ENCODE data around the gene APOBEC4.

APOBEC4 gene

DNA sequence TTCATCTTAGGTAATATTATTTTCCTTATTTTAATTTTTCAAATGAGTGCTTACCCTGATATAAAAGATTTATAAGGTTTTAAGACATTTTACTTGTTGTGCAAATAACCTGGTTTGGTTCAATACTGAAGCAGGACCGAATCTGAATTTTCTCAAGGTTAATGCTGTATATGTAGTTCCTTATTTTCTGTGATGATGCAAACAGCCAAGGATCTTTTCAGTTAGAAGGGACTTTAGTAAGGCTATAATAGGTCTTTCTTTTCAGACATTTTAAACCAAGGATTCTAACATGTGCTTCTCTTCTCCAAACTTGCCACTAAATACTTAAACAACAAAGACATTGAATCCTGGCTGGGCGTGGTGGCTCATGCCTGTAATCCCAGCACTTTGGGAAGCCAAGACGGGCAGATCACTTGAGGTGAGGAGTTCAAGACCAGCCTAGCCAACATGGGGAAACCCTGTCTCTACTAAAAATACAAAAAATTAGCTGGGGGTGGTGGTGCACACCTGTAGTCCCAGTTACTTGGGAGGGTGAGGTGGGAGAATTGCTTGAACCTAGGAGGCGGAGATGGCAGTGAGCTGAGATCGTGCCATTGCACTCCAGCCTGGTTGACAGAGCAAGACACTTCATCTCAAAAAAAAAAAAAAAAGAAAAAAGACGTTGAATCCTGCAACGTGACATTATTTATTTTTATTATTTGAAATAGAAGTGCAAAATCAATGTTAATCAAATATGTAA, 14.3 kb downstream of the APOBEC4 start:
- TF ChIP-seq YY1 (IDR thresholded peaks at IDR 0.05; ENCODE audit: insufficient read depth, insufficient read length), result no peak
- no peak for TF ChIP-seq SUZ12 (IDR thresholded peaks at IDR 0.05; ENCODE audit: extremely low read depth, insufficient read depth, insufficient read length)
- no peak for TF ChIP-seq ZNF274 (IDR thresholded peaks at IDR 0.05; ENCODE audit: low read depth, low read length)
- Histone ChIP-seq H3K4me1 (ENCODE audit: insufficient read depth, insufficient read length) (peaks cover 3% of the 10 kb centered on the region), H3K9ac (ENCODE audit: insufficient read length, low read depth) (no peak overlapping the region), H3K36me3 (ENCODE audit: insufficient read depth, insufficient read length, low read length) (no peaks in the 10 kb centered on the region), H3K4me3 (ENCODE audit: insufficient read length, low read depth) (no peak overlapping the region), H3K9me3 (ENCODE audit: insufficient read depth, low read length) (no peaks in the 10 kb centered on the region), H3K27me3 (ENCODE audit: insufficient read depth, insufficient read length) (peaks cover 21% of the 10 kb centered on the region)
- DNase-seq (ENCODE audit: low read depth, low spot score), result no peak

DNA sequence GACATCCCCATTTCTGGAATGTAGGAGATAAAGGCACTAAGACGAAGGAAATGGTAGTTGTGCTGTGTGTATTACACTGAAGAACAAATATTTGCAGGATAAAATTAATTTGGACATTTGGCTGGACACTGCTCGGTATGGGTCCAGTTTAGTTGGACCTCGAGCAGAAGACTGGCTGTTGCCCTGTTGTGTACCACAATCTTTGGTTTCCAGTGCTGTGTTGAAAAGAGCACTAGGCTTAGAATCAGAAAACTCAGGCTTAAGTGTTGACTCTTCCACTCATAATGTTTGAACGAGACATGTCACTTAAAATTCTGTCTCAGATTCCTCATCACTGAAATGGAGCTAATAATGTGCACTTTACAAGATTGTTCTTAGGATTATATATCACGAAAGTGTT, 16.3 kb downstream of the APOBEC4 start:
- Histone ChIP-seq H3K36me3 (ENCODE audit: insufficient read depth, insufficient read length, low read length) (peaks cover 8% of the 10 kb centered on the region), H3K4me1 (ENCODE audit: insufficient read depth, insufficient read length) (peaks cover 3% of the 10 kb centered on the region), H3K4me3 (ENCODE audit: insufficient read length, low read depth) (peak overlapping the region; percentile 92), H3K27me3 (ENCODE audit: insufficient read depth, insufficient read length) (peaks cover 21% of the 10 kb centered on the region), H3K9ac (ENCODE audit: insufficient read length, low read depth) (no peak overlapping the region), H3K9me3 (ENCODE audit: insufficient read depth, low read length) (no peaks in the 10 kb centered on the region)
- DNase-seq (ENCODE audit: low read depth, low spot score), result no peak
- TF ChIP-seq SUZ12 (IDR thresholded peaks at IDR 0.05; ENCODE audit: extremely low read depth, insufficient read depth, insufficient read length), result no peak

DNA sequence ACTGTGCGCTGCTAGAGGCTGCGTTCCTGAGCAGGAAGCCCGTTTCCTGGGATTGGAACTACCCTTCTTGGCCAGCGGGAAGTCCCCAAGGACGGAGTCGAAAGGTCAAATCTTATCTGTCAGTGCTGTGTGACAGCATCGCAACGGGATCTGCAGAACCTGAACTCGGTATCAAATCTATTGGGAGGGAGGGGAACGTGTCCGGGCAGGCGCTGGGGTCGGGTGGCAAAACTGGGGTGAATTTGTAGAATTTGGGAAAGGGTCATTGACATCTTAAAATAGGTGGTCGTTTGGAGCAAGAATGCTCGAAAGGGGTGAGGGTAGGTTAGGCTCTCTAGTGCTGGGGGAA, 16.8 kb downstream of the APOBEC4 start:
- H3K9ac ChIP-seq (ENCODE audit: insufficient read length, low read depth), result peak overlapping the region; percentile 27
- DNase-seq (ENCODE audit: low read depth, low spot score), result no peak

DNA sequence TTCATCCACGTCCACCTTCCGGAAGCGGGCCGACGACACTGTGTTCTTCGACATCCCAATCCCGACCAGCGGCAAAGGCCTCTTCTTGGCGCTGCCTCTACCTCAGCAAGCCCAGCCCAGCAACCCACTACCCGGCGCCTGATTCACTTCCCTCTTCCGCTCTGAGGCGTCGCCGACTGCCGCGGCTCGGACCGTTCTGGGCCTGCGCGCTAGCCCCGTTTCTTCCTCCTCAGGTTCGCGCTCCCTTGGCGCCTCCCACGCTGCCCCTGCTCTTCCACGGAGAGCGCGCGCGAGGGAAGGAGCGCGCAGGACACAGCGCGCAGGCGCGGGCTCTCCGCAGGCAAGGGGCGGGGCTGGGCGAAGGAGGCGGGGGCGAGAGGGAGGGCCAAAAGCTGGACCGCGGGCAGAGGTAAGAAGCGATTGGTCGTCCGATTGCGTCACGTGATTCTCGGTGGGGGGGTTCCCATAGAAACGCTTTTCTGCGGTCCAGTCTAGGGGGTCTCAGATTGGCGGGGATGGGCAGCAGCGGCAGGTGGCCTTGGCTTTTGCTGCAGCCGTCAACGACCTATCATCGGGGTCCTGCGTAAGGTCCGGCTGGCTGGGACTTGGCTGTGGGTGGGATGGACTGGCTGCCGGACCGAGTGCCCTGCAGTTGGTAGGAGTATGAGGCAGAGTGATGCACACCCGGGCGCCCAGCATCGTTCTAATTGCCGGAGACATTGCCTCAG, 17.3 kb downstream of the APOBEC4 start, which contains the start of gene ARPC5:
Gene ARPC5, minus strand, starts transcription at position 178 of the 728 bp plus-strand sequence. Its CDS starts 124 bp downstream, at position 54.
- Histone ChIP-seq H3K9me3 (ENCODE audit: insufficient read depth, low read length) (no peaks in the 10 kb centered on the region), H3K27me3 (ENCODE audit: insufficient read depth, insufficient read length) (peaks cover 21% of the 10 kb centered on the region), H3K4me3 (ENCODE audit: insufficient read length, low read depth) (peak within 1 kb of the TSS; percentile 92), H3K4me1 (ENCODE audit: insufficient read depth, insufficient read length) (peaks cover 3% of the 10 kb centered on the region), H3K9ac (ENCODE audit: insufficient read length, low read depth) (peak within 1 kb of the TSS; percentile 96), H3K36me3 (ENCODE audit: insufficient read depth, insufficient read length, low read length) (peaks cover 14% of the 10 kb centered on the region)
- DNase-seq (ENCODE audit: low read depth, low spot score), result peak; percentile 92
- TF ChIP-seq SUZ12 (IDR thresholded peaks at IDR 0.05; ENCODE audit: extremely low read depth, insufficient read depth, insufficient read length) (no peak), ZNF274 (IDR thresholded peaks at IDR 0.05; ENCODE audit: low read depth, low read length) (no peak), YY1 (IDR thresholded peaks at IDR 0.05; ENCODE audit: insufficient read depth, insufficient read length) (no peak)

More for the DNA sequence above, 16.8 kb downstream of the APOBEC4 start:
- Histone ChIP-seq H3K36me3 (ENCODE audit: insufficient read depth, insufficient read length, low read length) (peaks cover 12% of the 10 kb centered on the region), H3K4me1 (ENCODE audit: insufficient read depth, insufficient read length) (peaks cover 3% of the 10 kb centered on the region), H3K27me3 (ENCODE audit: insufficient read depth, insufficient read length) (peaks cover 21% of the 10 kb centered on the region), H3K9me3 (ENCODE audit: insufficient read depth, low read length) (no peaks in the 10 kb centered on the region), H3K4me3 (ENCODE audit: insufficient read length, low read depth) (peak overlapping the region; percentile 92)
- TF ChIP-seq YY1 (IDR thresholded peaks at IDR 0.05; ENCODE audit: insufficient read depth, insufficient read length), result no peak

DNA sequence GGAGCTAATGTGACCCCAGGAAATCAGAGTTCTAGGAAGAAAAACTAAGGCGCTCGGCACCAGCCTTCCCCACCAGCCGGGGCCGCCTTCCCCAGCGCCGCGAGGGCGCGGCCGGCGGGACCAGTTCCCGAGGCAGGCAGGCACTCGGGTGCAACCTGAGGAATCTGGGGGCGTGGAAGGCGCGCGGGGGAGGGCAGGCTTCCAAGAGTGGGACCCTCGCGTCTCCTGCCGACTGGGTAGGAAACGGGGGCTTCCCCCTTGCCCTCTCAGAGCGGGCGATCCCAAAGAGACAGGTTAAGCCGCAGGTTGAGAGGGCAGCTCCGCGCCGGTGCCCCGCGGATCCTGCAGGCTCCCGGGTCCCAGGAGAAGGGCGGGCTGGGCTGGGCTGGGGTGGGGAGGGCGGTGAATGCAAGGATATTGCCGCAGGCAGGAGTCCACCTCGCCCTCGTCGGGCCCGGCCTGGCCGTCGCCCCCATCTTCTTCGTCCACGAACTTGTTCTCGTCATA, 18.0 kb downstream of the APOBEC4 start:
- H3K36me3 ChIP-seq (ENCODE audit: insufficient read depth, insufficient read length, low read length), result peaks cover 21% of the 10 kb centered on the region
- DNase-seq (ENCODE audit: low read depth, low spot score), result no peak
- TF ChIP-seq ZNF274 (IDR thresholded peaks at IDR 0.05; ENCODE audit: low read depth, low read length) (no peak), YY1 (IDR thresholded peaks at IDR 0.05; ENCODE audit: insufficient read depth, insufficient read length) (no peak), SUZ12 (IDR thresholded peaks at IDR 0.05; ENCODE audit: extremely low read depth, insufficient read depth, insufficient read length) (no peak)
- peaks cover 3% of the 10 kb centered on the region for H3K4me1 ChIP-seq (ENCODE audit: insufficient read depth, insufficient read length)
- peak overlapping the region; percentile 92 for H3K4me3 ChIP-seq (ENCODE audit: insufficient read length, low read depth)
- peaks cover 21% of the 10 kb centered on the region for H3K27me3 ChIP-seq (ENCODE audit: insufficient read depth, insufficient read length)
- no peaks in the 10 kb centered on the region for H3K9me3 ChIP-seq (ENCODE audit: insufficient read depth, low read length)
- peak overlapping the region; percentile 96 for H3K9ac ChIP-seq (ENCODE audit: insufficient read length, low read depth)

DNA sequence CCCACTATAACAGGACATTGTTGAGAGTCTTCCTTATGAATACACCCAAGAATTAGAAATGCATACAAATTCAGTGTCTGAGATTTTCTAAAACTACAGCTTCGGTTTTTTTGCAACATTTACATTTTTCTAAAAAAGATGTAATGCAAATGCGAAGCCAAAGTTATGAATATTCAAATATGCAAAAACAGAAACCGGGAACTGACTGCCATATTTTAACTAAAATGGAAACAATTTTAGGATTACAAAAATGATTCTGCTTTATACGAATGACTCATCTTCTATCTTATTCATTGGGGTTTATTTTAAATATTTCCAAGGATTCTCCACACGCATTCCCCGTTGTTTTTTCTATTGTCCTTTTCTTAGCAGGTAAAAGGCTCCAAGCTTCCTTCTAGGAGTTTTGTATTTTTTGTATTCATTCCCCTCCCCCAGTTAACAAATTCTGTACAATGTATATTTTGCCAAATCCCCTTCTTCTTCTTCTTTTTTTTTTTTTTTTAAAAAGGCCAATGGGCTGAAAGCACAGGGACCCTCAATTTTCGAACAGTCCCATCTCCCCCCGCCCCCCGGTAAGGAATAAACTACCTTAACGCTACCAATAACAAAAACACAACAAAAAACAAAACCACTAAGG, 18.6 kb downstream of the APOBEC4 start:
- no peak for DNase-seq (ENCODE audit: low read depth, low spot score)
- H3K9ac ChIP-seq (ENCODE audit: insufficient read length, low read depth), result peak overlapping the region; percentile 96
- peaks cover 21% of the 10 kb centered on the region for H3K27me3 ChIP-seq (ENCODE audit: insufficient read depth, insufficient read length)
- peaks cover 3% of the 10 kb centered on the region for H3K4me1 ChIP-seq (ENCODE audit: insufficient read depth, insufficient read length)
- H3K36me3 ChIP-seq (ENCODE audit: insufficient read depth, insufficient read length, low read length), result peaks cover 27% of the 10 kb centered on the region
- TF ChIP-seq ZNF274 (IDR thresholded peaks at IDR 0.05; ENCODE audit: low read depth, low read length), result no peak
- TF ChIP-seq SUZ12 (IDR thresholded peaks at IDR 0.05; ENCODE audit: extremely low read depth, insufficient read depth, insufficient read length), result no peak
- no peak for TF ChIP-seq YY1 (IDR thresholded peaks at IDR 0.05; ENCODE audit: insufficient read depth, insufficient read length)
- no peaks in the 10 kb centered on the region for H3K9me3 ChIP-seq (ENCODE audit: insufficient read depth, low read length)
- H3K4me3 ChIP-seq (ENCODE audit: insufficient read length, low read depth), result peak overlapping the region; percentile 92
